IMR-90 (cell line): ENCODE measurements around the gene TBCD. TPM values are rescaled to one million over a fixed set of nuclear protein-coding genes. Genes with fewer than 3 reads are reported as not detected.

ENCODE experiments used
- ATAC-seq: fragments of 200-7000 bp; cut with Tn5 transposase; 2 replicates; pipeline ENCODE4 v1.9.1; 2020; ENCODE audit warnings: low read depth, mild to moderate bottlenecking, moderate library complexity
- BruUV-seq: library from RNA; stranded (reverse); fragments of 400-500 nt; replicated peaks from 2 replicates; lab custom pipeline; 2021; lab: Mats Ljungman, UMichigan
- CTCF ChIA-PET: fragments of 300-600 bp; formaldehyde crosslinking; extraction: SDS; loops from one replicate; lab custom pipeline; 2021; ENCODE audit warnings: antibody characterized with exemption; lab: Yijun Ruan, JAX
- POLR2A ChIA-PET: fragments of 300-600 bp; sonication (Branson Sonifier 250); formaldehyde crosslinking; loops from one replicate; lab custom pipeline; 2022; ENCODE audit warnings: antibody characterized with exemption; ENCODE audit not compliant: unreplicated experiment; lab: Charles Lee
- DNase-seq: peaks from one replicate; pipeline ENCODE4 v3.0.0; 2013
- H2AFZ ChIP-seq: replicated peaks from 2 replicates; pipeline ENCODE3; 2013; ENCODE audit warnings: low read length, mild to moderate bottlenecking; ENCODE audit not compliant: poor library complexity
- H2AK5ac ChIP-seq: 2 replicates; pipeline ENCODE4 v1.6.1; 2013; ENCODE audit warnings: low read depth, low read length, inconsistent platforms
- H2AK9ac ChIP-seq: replicated peaks from 2 replicates; pipeline ENCODE3; 2013; ENCODE audit warnings: mild to moderate bottlenecking, low read depth, low read length, moderate library complexity; ENCODE audit not compliant: poor library complexity
- H2BK120ac ChIP-seq: 2 replicates; pipeline ENCODE4 v1.6.1; 2013; ENCODE audit warnings: low read depth, low read length, inconsistent platforms
- H2BK15ac ChIP-seq: 3 replicates; pipeline ENCODE4 v1.6.1; 2013; ENCODE audit warnings: low read depth, low read length, inconsistent platforms
- H2BK20ac ChIP-seq: 2 replicates; pipeline ENCODE4 v1.6.1; 2013; ENCODE audit warnings: low read depth, mild to moderate bottlenecking, inconsistent platforms, low read length, moderate library complexity
- H2BK5ac ChIP-seq: 2 replicates; pipeline ENCODE4 v1.6.1; 2013; ENCODE audit warnings: mild to moderate bottlenecking, low read depth, low read length, inconsistent platforms; ENCODE audit not compliant: poor library complexity, severe bottlenecking
- H3K14ac ChIP-seq: replicated peaks from 2 replicates; pipeline ENCODE4 v1.6.1; 2013; ENCODE audit warnings: low read depth, low read length, inconsistent platforms
- H3K18ac ChIP-seq: 2 replicates; pipeline ENCODE4 v1.6.1; 2013; ENCODE audit warnings: low read depth, low read length, control low read depth
- H3K23ac ChIP-seq: 2 replicates; pipeline ENCODE4 v1.6.1; 2013; ENCODE audit warnings: low read depth, low read length, inconsistent platforms
- H3K27ac ChIP-seq: 2 replicates; pipeline ENCODE4 v1.5.1; 2013; ENCODE audit warnings: mild to moderate bottlenecking, control low read depth, low read length; ENCODE audit not compliant: insufficient read depth
- H3K27me3 ChIP-seq: 2 replicates; pipeline ENCODE4 v1.6.1; 2013; ENCODE audit warnings: low read length; ENCODE audit not compliant: control insufficient read depth, insufficient read depth
- H3K36me3 ChIP-seq: 2 replicates; pipeline ENCODE4 v1.6.1; 2013; ENCODE audit warnings: low read length, mixed read lengths; ENCODE audit not compliant: control insufficient read depth, insufficient read depth
- H3K4ac ChIP-seq: 2 replicates; pipeline ENCODE4 v1.6.1; 2013; ENCODE audit warnings: low read depth, low read length, inconsistent platforms
- H3K4me1 ChIP-seq: 2 replicates; pipeline ENCODE4 v1.6.1; 2013; ENCODE audit warnings: low read length, mixed read lengths; ENCODE audit not compliant: control insufficient read depth, insufficient read depth
- H3K4me2 ChIP-seq: 2 replicates; pipeline ENCODE4 v1.6.1; 2013; ENCODE audit warnings: low read depth, mild to moderate bottlenecking, control low read depth, low read length, moderate library complexity
- H3K4me3 ChIP-seq: 2 replicates; pipeline ENCODE4 v1.5.1; 2013; ENCODE audit warnings: low read depth, mild to moderate bottlenecking, control low read depth, low read length, moderate library complexity; ENCODE audit not compliant: insufficient read depth
- H3K56ac ChIP-seq: 2 replicates; pipeline ENCODE4 v1.6.1; 2013; ENCODE audit warnings: low read length, inconsistent platforms; ENCODE audit not compliant: insufficient read depth; ENCODE audit errors: extremely low read depth
- H3K79me1 ChIP-seq, 2 experiments: 2 replicates each; pipeline ENCODE4 v1.6.1; 2013; ENCODE audit warnings: low read length in 2 of 2, inconsistent platforms in 1 of 2, low read depth in 1 of 2
- H3K9ac ChIP-seq: 2 replicates; pipeline ENCODE4 v1.6.1; 2013; ENCODE audit warnings: low read depth, low read length, control low read depth
- H3K9me1 ChIP-seq: 2 replicates; pipeline ENCODE4 v1.6.1; 2013; ENCODE audit warnings: low read length, inconsistent platforms; ENCODE audit not compliant: insufficient read depth
- H3K9me3 ChIP-seq: 2 replicates; pipeline ENCODE4 v1.6.1; 2013; ENCODE audit warnings: low read length; ENCODE audit not compliant: control insufficient read depth, insufficient read depth
- H4K20me1 ChIP-seq: 2 replicates; pipeline ENCODE4 v1.6.1; 2013; ENCODE audit warnings: low read length, inconsistent platforms; ENCODE audit not compliant: insufficient read depth
- H4K5ac ChIP-seq: 2 replicates; pipeline ENCODE4 v1.6.1; 2013; ENCODE audit warnings: mild to moderate bottlenecking, low read depth, low read length, control low read depth
- H4K8ac ChIP-seq, 2 experiments: 2 replicates each; pipeline ENCODE4 v1.6.1; 2013; ENCODE audit warnings: low read depth in 2 of 2, low read length in 2 of 2, control low read depth in 1 of 2, inconsistent platforms in 1 of 2
- H4K91ac ChIP-seq: 2 replicates; pipeline ENCODE4 v1.6.1; 2013; ENCODE audit warnings: low read depth, low read length, inconsistent platforms; ENCODE audit not compliant: insufficient read depth
- BHLHE40 ChIP-seq: fragments of 150-350 bp; IDR thresholded peaks from 2 replicates; pipeline ENCODE4 v1.6.1; 2016; ENCODE audit warnings: mild to moderate bottlenecking, low read depth, low read length
- CEBPB ChIP-seq: IDR thresholded peaks from 2 replicates; pipeline ENCODE4 v1.6.1; 2012; ENCODE audit warnings: low read depth, low read length, improper control_type of control experiment
- CHD1 ChIP-seq: IDR thresholded peaks from 2 replicates; pipeline ENCODE4 v1.6.1; 2012; ENCODE audit warnings: low read depth, low read length, improper control_type of control experiment
- CTCF ChIP-seq: conservative IDR thresholded peaks from 2 replicates; pipeline ENCODE4 v1.5.1; 2012; ENCODE audit warnings: mild to moderate bottlenecking, low read depth, low read length, improper control_type of control experiment
- ELK1 ChIP-seq: fragments of 150-350 bp; IDR thresholded peaks from 2 replicates; pipeline ENCODE4 v1.6.1; 2016; ENCODE audit warnings: low read depth, mild to moderate bottlenecking, low read length, moderate library complexity, borderline replicate concordance
- FOS ChIP-seq: fragments of 150-350 bp; IDR thresholded peaks from 2 replicates; pipeline ENCODE4 v1.6.1; 2016; ENCODE audit warnings: low read depth, low read length
- MAFK ChIP-seq: IDR thresholded peaks from 2 replicates; pipeline ENCODE4 v1.6.1; 2012; ENCODE audit warnings: low read depth, low read length, improper control_type of control experiment
- MAZ ChIP-seq: IDR thresholded peaks from 2 replicates; pipeline ENCODE4 v1.6.1; 2012; ENCODE audit warnings: low read depth, mild to moderate bottlenecking, low read length, improper control_type of control experiment, moderate library complexity, borderline replicate concordance
- MXI1 ChIP-seq: IDR thresholded peaks from 2 replicates; pipeline ENCODE4 v1.6.1; 2012; ENCODE audit warnings: low read depth, mild to moderate bottlenecking, low read length, moderate library complexity, borderline replicate concordance
- NFE2L2 ChIP-seq: fragments of 150-350 bp; IDR thresholded peaks from 2 replicates; pipeline ENCODE4 v1.6.1; 2016; ENCODE audit warnings: low read depth, mild to moderate bottlenecking, low read length
- POLR2A ChIP-seq: IDR thresholded peaks from 2 replicates; pipeline ENCODE4 v1.6.1; 2012; ENCODE audit warnings: mild to moderate bottlenecking, low read depth, low read length
- RAD21 ChIP-seq: IDR thresholded peaks from 2 replicates; pipeline ENCODE4 v1.6.1; 2012; ENCODE audit warnings: low read length, improper control_type of control experiment
- RCOR1 ChIP-seq: IDR thresholded peaks from 2 replicates; pipeline ENCODE4 v1.6.1; 2012; ENCODE audit warnings: mild to moderate bottlenecking, low read length, improper control_type of control experiment; ENCODE audit not compliant: insufficient replicate concordance
- RFX5 ChIP-seq: IDR thresholded peaks from 2 replicates; pipeline ENCODE4 v1.8.0; 2012; ENCODE audit warnings: low read depth, mild to moderate bottlenecking, low read length, moderate library complexity
- SMC3 ChIP-seq: fragments of 150-350 bp; IDR thresholded peaks from 2 replicates; pipeline ENCODE4 v1.6.1; 2016; ENCODE audit warnings: low read depth, mild to moderate bottlenecking, antibody characterized with exemption, low read length, moderate library complexity
- USF2 ChIP-seq: fragments of 150-350 bp; IDR thresholded peaks from 2 replicates; pipeline ENCODE4 v1.6.1; 2017; ENCODE audit warnings: mild to moderate bottlenecking, antibody characterized with exemption, low read length, low read depth
- WGBS, 2 experiments: methylation state at CpG; one replicate each; pipeline versions ENCODE4 v1.1.5 to v1.1.7; 2013; ENCODE audit warnings: missing lambda C conversion rate in 2 of 2; ENCODE audit not compliant: insufficient read length in 1 of 2; ENCODE audit errors: extremely low coverage in 2 of 2; 5-methylcytosine and 5-hydroxymethylcytosine counted together
- dilution Hi-C: fragments of 300-500 bp; cut with HindIII; formaldehyde crosslinking; loops from one replicate; pipeline ENCODE4 v1.14.3; 2018; ENCODE audit warnings: low sequenced_read_pairs; ENCODE audit not compliant: unreplicated experiment
- in situ Hi-C: fragments of 300-500 bp; cut with MboI; formaldehyde crosslinking; loops from 3 replicates; pipeline ENCODE4 v1.14.3; 2019; ENCODE audit warnings: low sequenced_read_pairs, inconsistent platforms, mixed read lengths
- intact Hi-C: fragments of 100-400 bp; cut with micrococcal nuclease; formaldehyde crosslinking; loops from 2 replicates; pipeline ENCODE4 v1.10.0; 2022
- polyA plus RNA-seq, 3 experiments: library from polyadenylated mRNA; depleted of rRNA; stranded (reverse); fragments of >200 nt; gene quantifications; 2 replicates each; pipeline ENCODE4 v1.2.3, GENCODE V29; 2012; ENCODE audit warnings: low replicate concordance in 1 of 3
- total RNA-seq: library from RNA; depleted of rRNA; stranded (reverse); fragments of >200 nt; gene quantifications from 2 replicates; pipeline ENCODE4 v1.2.3, GENCODE V29; 2012

Gene TBCD
- total and polyA plus RNA-seq, 2 of the 4 experiments (the other 2 are of a cell fraction) = 21.9 to 54.5 TPM

GRCh38 chr17:82959990-82960418 is 208.1 kb downstream of the TBCD start:
- Histone ChIP-seq H2AFZ (no peak overlapping the region), H2AK9ac (no peak overlapping the region), H4K5ac (no peak overlapping the region), H3K4ac (no peak overlapping the region), H3K27ac (no peak overlapping the region), H3K9me1 (peaks cover 4% of the 10 kb centered on the region), H2BK20ac (no peak overlapping the region), H3K27me3 (no peaks in the 10 kb centered on the region), H4K8ac (no peak overlapping the region), H3K4me3 (no peak overlapping the region), H3K36me3 (peaks cover 5% of the 10 kb centered on the region), H3K14ac (no peak overlapping the region), H2AK5ac (no peak overlapping the region), H3K4me2 (no peak overlapping the region), H3K18ac (no peak overlapping the region), H3K23ac (no peak overlapping the region), H2BK120ac (no peak overlapping the region), H3K79me1 (no peaks in the 10 kb centered on the region), H3K9ac (no peak overlapping the region), H4K20me1 (no peaks in the 10 kb centered on the region), H3K56ac (no peak overlapping the region), H2BK5ac (no peak overlapping the region), H4K91ac (no peak overlapping the region), H2BK15ac (no peak overlapping the region), H3K4me1 (peaks cover 3% of the 10 kb centered on the region), H3K9me3 (peaks cover 4% of the 10 kb centered on the region; the same call in 1 of the 2 replicates)
- in situ Hi-C loops (no loop called here), intact Hi-C loops (no loop called here), dilution Hi-C loops (no loop called here)
- ATAC-seq = no peak
- WGBS, 2 experiments = 85% methylated on average over 4 of the region's 23 CpGs; no CpG with 5 or more reads in 1 of the 2 experiments
- TF ChIP-seq POLR2A (no peak), MXI1 (no peak), RFX5 (no peak), RCOR1 (no peak), CTCF (no peak), CHD1 (no peak), BHLHE40 (no peak), NFE2L2 (no peak), RAD21 (no peak), CEBPB (no peak), MAFK (no peak), USF2 (no peak), FOS (no peak), MAZ (no peak), ELK1 (no peak), SMC3 (no peak)
- ChIA-PET POLR2A (no interaction called here), CTCF (no interaction called here)
- BruUV-seq = no TSS peak
- no peak for DNase-seq
